Mesendoderm (in vitro differentiated cells): Measurements from ENCODE around the gene NDUFC2.
"Not testable (repeated sequence)": the region's sequence is repeated elsewhere in the genome, so short reads cannot be mapped to it uniquely, and the experiment has no call there.

Source experiments
- DNase-seq: peaks from one replicate; pipeline ENCODE4 v3.0.0; 2013
- H2AK5ac ChIP-seq: 2 replicates; pipeline ENCODE4 v1.6.1; 2013; ENCODE audit warnings: low read length, inconsistent platforms
- H2BK120ac ChIP-seq: 2 replicates; pipeline ENCODE4 v1.6.1; 2013; ENCODE audit warnings: low read depth, mild to moderate bottlenecking, low read length, moderate library complexity, mixed read lengths
- H2BK15ac ChIP-seq: replicated peaks from 2 replicates; pipeline ENCODE4 v1.6.1; 2013; ENCODE audit warnings: low read depth, mild to moderate bottlenecking, moderate library complexity
- H2BK5ac ChIP-seq: 2 replicates; pipeline ENCODE4 v1.6.1; 2013; ENCODE audit warnings: low read length, inconsistent platforms
- H3K18ac ChIP-seq: 2 replicates; pipeline ENCODE4 v1.6.1; 2013; ENCODE audit warnings: mild to moderate bottlenecking, low read length, mixed read lengths
- H3K23ac ChIP-seq: one replicate; pipeline ENCODE4 v1.6.1; 2013; ENCODE audit warnings: low read length
- H3K27ac ChIP-seq: 2 replicates; pipeline ENCODE4 v1.5.1; 2013; ENCODE audit warnings: low read depth, mild to moderate bottlenecking, inconsistent platforms, low read length, moderate library complexity
- H3K27me3 ChIP-seq: 2 replicates; pipeline ENCODE4 v1.6.1; 2013; ENCODE audit warnings: low read length, control low read depth, mild to moderate bottlenecking, inconsistent platforms; ENCODE audit not compliant: insufficient read depth, poor library complexity
- H3K36me3 ChIP-seq: 2 replicates; pipeline ENCODE4 v1.6.1; 2013; ENCODE audit warnings: low read length, inconsistent platforms; ENCODE audit not compliant: control insufficient read depth, insufficient read depth
- H3K4ac ChIP-seq: one replicate; pipeline ENCODE4 v1.6.1; 2013; ENCODE audit warnings: low read depth, mild to moderate bottlenecking, low read length, moderate library complexity
- H3K4me1 ChIP-seq: 2 replicates; pipeline ENCODE4 v1.6.1; 2013; ENCODE audit warnings: low read depth, low read length, inconsistent platforms; ENCODE audit not compliant: control insufficient read depth
- H3K4me2 ChIP-seq: 2 replicates; pipeline ENCODE4 v1.6.1; 2013; ENCODE audit warnings: low read length
- H3K4me3 ChIP-seq: 2 replicates; pipeline ENCODE4 v1.5.1; 2013; ENCODE audit warnings: mild to moderate bottlenecking, low read length
- H3K56ac ChIP-seq: one replicate; pipeline ENCODE4 v1.6.1; 2013; ENCODE audit warnings: low read length
- H3K79me1 ChIP-seq: 2 replicates; pipeline ENCODE4 v1.6.1; 2013; ENCODE audit warnings: low read length, inconsistent platforms
- H3K79me2 ChIP-seq: 2 replicates; pipeline ENCODE4 v1.6.1; 2013; ENCODE audit warnings: mild to moderate bottlenecking, low read length; ENCODE audit not compliant: control insufficient read depth, insufficient read depth
- H3K9ac ChIP-seq: 2 replicates; pipeline ENCODE4 v1.6.1; 2013; ENCODE audit warnings: low read length, inconsistent platforms
- H4K5ac ChIP-seq: one replicate; pipeline ENCODE4 v1.6.1; 2013; ENCODE audit warnings: low read length
- H4K8ac ChIP-seq: one replicate; pipeline ENCODE4 v1.6.1; 2013; ENCODE audit warnings: low read depth, mild to moderate bottlenecking, control low read depth, low read length, moderate library complexity
- WGBS: extraction: QIAGEN DNeasy Blood & Tissue Kit; methylation state at CpG from one replicate; pipeline ENCODE4 v1.1.7; 2013; ENCODE audit warnings: low lambda C conversion rate, missing lambda C conversion rate; ENCODE audit not compliant: insufficient coverage; ENCODE audit errors: extremely low coverage; 5-methylcytosine and 5-hydroxymethylcytosine counted together

The NDUFC2 gene

DNA sequence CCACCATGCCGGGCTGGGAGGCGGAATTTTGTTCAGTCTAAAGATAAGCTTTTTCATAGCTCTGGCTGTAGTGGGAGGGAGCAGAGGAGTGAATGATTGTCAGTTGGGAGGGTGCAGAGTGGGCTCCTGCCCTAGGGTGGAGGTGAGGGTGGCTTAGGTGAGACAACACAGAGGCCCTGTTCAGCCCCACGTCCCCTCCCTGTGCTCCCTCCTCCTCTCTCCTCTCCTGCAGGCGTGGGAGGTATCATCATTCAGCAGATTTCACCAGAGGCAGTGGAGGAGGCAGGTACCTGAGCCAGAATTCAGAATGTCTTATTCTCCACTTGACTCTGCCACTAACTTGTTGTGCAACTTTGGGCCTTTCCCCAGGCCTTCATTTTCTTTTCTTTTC is 17.7 kb downstream of the NDUFC2 start:
- Histone ChIP-seq H4K5ac (no peak overlapping the region), H3K79me2 (no peaks in the 10 kb centered on the region), H3K4me3 (no peak overlapping the region)

GRCh38 chr11:78061088-78061920 is 18.4 kb downstream of the NDUFC2 start:
- Histone ChIP-seq H2BK120ac (no peak overlapping the region), H4K5ac (no peak overlapping the region), H3K4me2 (no peak overlapping the region), H2BK15ac (no peak overlapping the region), H3K23ac (no peak overlapping the region), H3K79me2 (no peaks in the 10 kb centered on the region), H2BK5ac (no peak overlapping the region), H3K4me1 (no peaks in the 10 kb centered on the region), H3K79me1 (no peaks in the 10 kb centered on the region), H3K56ac (no peak overlapping the region), H3K9ac (no peak overlapping the region), H3K4ac (no peak overlapping the region), H3K36me3 (no peaks in the 10 kb centered on the region), H3K18ac (no peak overlapping the region), H3K27ac (no peak overlapping the region), H3K4me3 (no peak overlapping the region), H2AK5ac (no peak overlapping the region), H3K27me3 (no peaks in the 10 kb centered on the region), H4K8ac (no peak overlapping the region)
- DNase-seq = no peak
- WGBS = no CpG with 5 or more reads among the region's 4 CpGs

More for the DNA sequence above, 17.7 kb downstream of the NDUFC2 start:
- H3K79me1 ChIP-seq = no peaks in the 10 kb centered on the region
- no peak overlapping the region for H2AK5ac ChIP-seq
- H3K18ac ChIP-seq = no peak overlapping the region
- H2BK15ac ChIP-seq = no peak overlapping the region
- H3K27me3 ChIP-seq = no peaks in the 10 kb centered on the region
- no peak overlapping the region for H2BK120ac ChIP-seq
- H3K4me2 ChIP-seq = no peak overlapping the region
- H3K56ac ChIP-seq = no peak overlapping the region
- H2BK5ac ChIP-seq = no peak overlapping the region
- H4K8ac ChIP-seq = no peak overlapping the region
- no peaks in the 10 kb centered on the region for H3K4me1 ChIP-seq
- H3K23ac ChIP-seq = no peak overlapping the region
- H3K36me3 ChIP-seq = no peaks in the 10 kb centered on the region
- no CpG with 5 or more reads among the region's 4 CpGs for WGBS
- no peak overlapping the region for H3K4ac ChIP-seq
- no peak for DNase-seq
- no peak overlapping the region for H3K9ac ChIP-seq
- no peak overlapping the region for H3K27ac ChIP-seq

GRCh38 chr11:78060533-78060932 is 19.1 kb downstream of the NDUFC2 start:
- no peak overlapping the region for H3K18ac ChIP-seq
- H2BK15ac ChIP-seq = no peak overlapping the region
- no peak overlapping the region for H2AK5ac ChIP-seq
- H3K79me1 ChIP-seq = no peaks in the 10 kb centered on the region
- no peak overlapping the region for H4K8ac ChIP-seq
- H3K23ac ChIP-seq = no peak overlapping the region
- no peak overlapping the region for H3K4me3 ChIP-seq
- H3K36me3 ChIP-seq = no peaks in the 10 kb centered on the region
- no peaks in the 10 kb centered on the region for H3K27me3 ChIP-seq
- H3K79me2 ChIP-seq = no peaks in the 10 kb centered on the region
- no peak overlapping the region for H4K5ac ChIP-seq
- H2BK5ac ChIP-seq = no peak overlapping the region
- H3K56ac ChIP-seq = no peak overlapping the region
- H3K4me1 ChIP-seq = no peaks in the 10 kb centered on the region
- WGBS = no CpG with 5 or more reads among the region's 8 CpGs
- DNase-seq = no peak
- no peak overlapping the region for H3K4ac ChIP-seq
- H3K9ac ChIP-seq = no peak overlapping the region
- no peak overlapping the region for H3K4me2 ChIP-seq
- H2BK120ac ChIP-seq = no peak overlapping the region
- H3K27ac ChIP-seq = no peak overlapping the region

DNA sequence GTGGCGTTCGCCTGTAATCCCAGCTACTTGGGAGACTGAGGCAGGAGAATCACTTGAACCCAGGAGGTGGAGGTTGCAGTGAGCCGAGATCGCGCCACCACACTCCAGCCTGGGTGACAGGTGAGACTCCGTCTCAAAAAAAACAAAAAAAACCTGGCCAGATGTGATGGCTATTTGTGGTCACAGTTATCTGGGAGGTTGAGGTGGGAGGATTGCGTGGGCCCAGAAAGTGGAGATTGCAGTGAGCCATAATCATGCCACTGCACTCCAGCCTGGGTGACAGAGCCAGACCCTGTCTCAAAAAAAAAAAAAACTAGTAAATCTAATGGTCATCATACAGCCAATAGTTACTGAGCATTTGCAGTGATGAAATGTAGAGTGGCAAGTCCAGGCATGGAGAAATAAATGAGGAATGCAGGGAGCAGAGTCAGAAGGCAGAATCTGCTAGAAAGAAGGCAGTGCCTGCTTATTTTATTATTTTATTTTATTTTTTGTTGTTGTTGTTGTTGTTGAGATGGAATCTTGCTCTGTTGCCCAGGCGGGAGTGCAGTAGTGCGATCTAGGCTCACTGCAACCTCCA is 19.8 kb downstream of the NDUFC2 start:
- not testable (repeated sequence) for H3K9ac ChIP-seq, H3K4me1 ChIP-seq, H3K56ac ChIP-seq, H3K4me3 ChIP-seq, H2BK120ac ChIP-seq, H3K27me3 ChIP-seq, H3K27ac ChIP-seq, H2BK5ac ChIP-seq, H3K23ac ChIP-seq, DNase-seq, H3K79me1 ChIP-seq, H3K4me2 ChIP-seq, H3K4ac ChIP-seq, H2AK5ac ChIP-seq, H3K79me2 ChIP-seq, H3K18ac ChIP-seq, H4K8ac ChIP-seq, H2BK15ac ChIP-seq, H3K36me3 ChIP-seq, H4K5ac ChIP-seq
- WGBS = no CpG with 5 or more reads among the region's 9 CpGs

- no peaks in the 10 kb centered on the region for H3K79me2 ChIP-seq
- WGBS = no CpG with 5 or more reads among the region's 10 CpGs
- H3K4ac ChIP-seq = no peak overlapping the region
- no peak overlapping the region for H4K8ac ChIP-seq
- H3K9ac ChIP-seq = no peak overlapping the region
- no peak overlapping the region for H3K27ac ChIP-seq
- no peaks in the 10 kb centered on the region for H3K36me3 ChIP-seq
- H3K4me1 ChIP-seq = no peaks in the 10 kb centered on the region
- H3K56ac ChIP-seq = no peak overlapping the region
- H3K4me3 ChIP-seq = no peak overlapping the region
- H3K4me2 ChIP-seq = no peak overlapping the region
- no peak overlapping the region for H3K23ac ChIP-seq
- no peak overlapping the region for H4K5ac ChIP-seq
- H3K27me3 ChIP-seq = no peaks in the 10 kb centered on the region
- no peak overlapping the region for H2AK5ac ChIP-seq
- H3K18ac ChIP-seq = no peak overlapping the region
- H2BK15ac ChIP-seq = no peak overlapping the region
- no peak overlapping the region for H2BK5ac ChIP-seq
- H2BK120ac ChIP-seq = no peak overlapping the region
- no peak for DNase-seq
- H3K79me1 ChIP-seq = no peaks in the 10 kb centered on the region
Observed at GRCh38 chr11:78057462-78058055, 22.1 kb downstream of the NDUFC2 start.
